HG03354 (cell line): ENCODE measurements around the gene C1orf232.

Experiments
- ATAC-seq: cut with Tn5 transposase; IDR thresholded peaks from one replicate; pipeline ENCODE4 v1.9.1; 2021; ENCODE audit warnings: mild to moderate bottlenecking; ENCODE audit not compliant: unreplicated experiment, poor library complexity, severe bottlenecking

C1orf232 gene

DNA sequence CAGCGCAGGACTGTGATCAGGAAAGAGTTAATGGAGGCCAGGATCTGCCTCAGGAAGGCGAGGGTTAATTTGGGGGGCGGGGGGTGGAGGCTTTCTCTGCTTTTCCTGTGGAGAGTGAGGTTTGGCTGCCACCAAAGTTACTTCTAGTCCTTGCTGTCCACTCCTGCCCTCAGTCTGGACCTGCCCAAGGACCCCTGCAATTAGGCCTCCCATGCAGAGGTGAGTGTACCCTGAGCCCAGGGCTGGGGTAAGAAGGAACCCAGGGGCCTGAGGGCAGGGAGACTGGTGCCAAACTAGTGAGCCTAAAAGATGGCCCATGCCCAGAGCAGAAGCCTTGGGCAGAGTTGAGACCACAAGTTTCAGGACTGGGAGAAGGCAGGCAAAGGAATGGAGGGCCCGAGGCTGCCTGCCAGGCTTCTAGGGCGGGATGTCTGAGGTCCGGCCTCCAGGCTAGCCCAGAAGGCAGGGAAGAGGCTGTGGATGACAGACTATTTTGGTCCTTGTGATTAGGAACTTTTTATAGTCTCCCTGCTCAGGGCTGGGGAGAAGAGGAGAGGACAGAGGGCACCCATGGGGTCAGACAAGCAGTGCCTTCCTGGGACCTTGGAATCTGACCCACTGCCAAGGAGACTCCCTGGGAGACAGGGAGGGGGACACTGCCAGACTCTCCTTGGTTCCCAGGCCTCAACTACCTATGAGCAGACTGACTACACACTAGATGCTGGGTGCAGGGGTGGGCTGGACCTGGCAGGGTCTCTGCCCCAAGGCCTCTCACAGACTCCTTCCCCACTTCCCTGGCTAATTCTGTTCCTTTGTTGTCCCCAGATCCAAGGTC is 9.6 kb downstream of the C1orf232 start, which contains the start of gene FAM110D:
FAM110D (plus strand) TSS at position 172 of the 835 bp plus-strand sequence. CDS start 2,213 bp downstream, outside the sequence.
- ATAC-seq = no peak

DNA sequence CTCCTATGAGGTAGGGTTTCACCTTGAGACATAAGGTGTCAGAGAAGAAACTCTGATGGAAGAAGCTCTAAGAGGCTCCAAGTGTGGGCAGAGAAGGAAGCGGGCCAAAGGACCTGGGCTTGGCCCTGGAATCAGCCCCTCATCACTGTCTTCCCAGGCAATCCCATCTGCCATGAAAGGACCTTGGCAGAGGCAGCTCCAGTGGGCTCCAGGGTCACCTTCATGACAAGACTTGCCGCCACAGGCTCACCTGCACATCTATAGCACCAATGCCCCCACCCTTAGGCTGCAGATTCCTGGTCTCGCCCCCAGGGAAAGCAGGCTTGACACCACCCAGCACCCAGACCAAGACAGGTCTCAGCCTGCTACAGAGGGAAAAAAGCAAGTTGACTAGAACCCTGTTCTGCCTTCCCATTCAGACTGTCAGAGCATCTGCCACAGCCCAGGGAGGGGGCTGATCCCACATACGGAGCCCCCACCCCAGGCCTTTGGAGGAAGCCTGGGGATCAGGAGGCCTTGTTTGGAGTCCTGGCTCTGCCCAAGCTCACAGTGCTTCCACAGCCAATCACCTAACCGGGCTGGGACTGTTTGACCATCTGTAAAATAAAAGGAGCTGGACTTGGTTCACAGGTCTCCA is 10.4 kb downstream of the C1orf232 start:
- ATAC-seq = no peak

DNA sequence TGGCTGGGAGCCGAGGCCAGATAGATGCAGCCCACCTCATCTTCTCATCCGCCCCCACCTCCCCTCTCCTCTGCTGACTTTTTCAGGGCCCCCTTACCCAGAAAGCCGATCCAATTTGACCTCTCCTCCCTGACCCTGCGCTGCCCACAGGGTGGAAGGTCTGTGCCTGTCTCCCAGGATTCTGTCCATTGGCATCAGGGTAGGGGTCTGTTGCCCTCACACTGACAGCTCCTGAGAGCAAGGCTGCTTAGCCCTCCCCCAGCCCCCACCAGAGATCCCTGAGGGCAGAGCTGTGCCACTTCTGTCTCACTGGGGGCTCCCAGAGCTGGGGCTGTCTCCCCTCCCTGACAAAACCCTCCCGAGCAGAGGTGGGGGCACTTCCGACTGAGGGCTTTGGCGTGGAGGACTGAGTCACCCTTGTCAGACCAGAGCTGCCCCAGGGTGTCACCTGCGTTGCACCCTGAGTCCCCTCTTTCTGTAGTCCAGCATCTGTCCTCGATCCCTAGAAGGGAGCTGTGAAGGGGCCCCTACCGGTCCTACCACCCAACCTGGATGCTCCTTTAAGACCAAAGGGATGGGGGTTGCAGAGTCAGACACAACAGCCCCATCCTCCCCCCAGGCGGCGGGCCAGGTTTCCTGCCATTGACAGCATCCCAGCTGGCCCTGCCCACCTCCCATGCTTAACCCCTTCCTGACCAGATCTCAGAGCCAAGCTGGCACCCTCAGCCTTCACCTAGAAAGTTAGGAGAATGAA is 12.3 kb downstream of the C1orf232 start:
- no peak for ATAC-seq

DNA sequence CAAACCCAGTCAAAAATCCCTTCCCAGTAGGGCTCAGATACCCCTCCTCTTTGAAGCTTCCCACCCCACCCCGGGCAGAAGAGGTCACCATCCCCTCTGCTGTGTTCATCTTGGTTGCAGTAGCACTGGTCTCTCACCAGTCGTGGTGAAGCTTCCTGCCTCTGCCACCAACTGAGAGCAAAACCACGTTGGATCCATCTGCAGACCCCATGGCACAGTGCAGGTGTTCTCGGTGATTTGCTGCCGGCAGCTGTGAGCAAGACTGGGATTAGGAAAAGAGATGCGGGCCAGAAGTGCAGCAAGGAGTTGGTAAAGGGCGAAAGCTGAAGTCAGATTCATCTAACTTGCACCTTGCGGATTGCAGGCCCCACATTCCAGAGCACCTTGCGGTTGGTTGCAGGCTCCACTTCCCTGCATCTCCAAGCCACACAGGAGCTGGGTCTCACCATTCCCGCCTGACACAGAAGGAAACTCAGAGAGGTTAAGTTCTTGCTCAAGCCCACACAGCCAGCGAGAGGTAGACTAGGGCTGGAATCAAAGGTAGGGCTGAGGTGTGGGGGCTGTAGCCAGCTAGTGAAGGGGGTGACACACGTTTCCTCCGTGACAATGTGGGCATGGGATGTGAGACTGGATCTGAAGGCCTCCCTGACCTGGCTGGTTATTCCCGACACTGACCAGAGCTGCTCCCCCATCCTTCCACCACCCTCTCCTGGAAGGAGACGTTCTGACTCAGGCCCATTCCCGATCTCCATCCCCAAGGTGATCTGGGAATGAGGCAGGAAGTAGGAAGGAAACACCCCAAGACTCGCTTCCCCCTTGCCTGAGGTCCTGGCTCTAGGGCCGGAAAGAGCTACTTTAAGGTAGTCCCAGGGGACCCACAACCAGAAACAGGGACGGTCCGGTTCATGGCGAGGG is 13.1 kb downstream of the C1orf232 start:
- ATAC-seq = no peak

DNA sequence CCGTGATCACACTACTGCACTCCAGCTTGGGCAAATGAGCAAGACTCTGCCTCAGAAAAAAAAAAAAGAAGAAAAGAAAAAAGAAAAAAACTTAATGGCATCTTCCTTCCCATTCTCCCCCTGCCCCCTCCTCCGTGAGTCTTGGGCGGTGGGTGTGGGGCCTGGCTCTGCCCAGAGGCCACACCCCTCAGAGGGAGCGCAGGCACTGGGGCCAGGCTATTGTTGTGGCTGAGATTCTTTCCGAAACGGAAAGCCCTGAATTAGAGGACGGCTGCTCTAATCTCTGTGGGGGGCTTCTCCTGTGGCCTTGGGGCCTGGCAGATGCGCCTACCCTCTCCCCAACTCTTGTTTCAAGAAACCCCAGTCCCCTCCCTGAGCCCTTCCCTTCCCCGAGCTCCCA is 14.0 kb downstream of the C1orf232 start:
- ATAC-seq = no peak

DNA sequence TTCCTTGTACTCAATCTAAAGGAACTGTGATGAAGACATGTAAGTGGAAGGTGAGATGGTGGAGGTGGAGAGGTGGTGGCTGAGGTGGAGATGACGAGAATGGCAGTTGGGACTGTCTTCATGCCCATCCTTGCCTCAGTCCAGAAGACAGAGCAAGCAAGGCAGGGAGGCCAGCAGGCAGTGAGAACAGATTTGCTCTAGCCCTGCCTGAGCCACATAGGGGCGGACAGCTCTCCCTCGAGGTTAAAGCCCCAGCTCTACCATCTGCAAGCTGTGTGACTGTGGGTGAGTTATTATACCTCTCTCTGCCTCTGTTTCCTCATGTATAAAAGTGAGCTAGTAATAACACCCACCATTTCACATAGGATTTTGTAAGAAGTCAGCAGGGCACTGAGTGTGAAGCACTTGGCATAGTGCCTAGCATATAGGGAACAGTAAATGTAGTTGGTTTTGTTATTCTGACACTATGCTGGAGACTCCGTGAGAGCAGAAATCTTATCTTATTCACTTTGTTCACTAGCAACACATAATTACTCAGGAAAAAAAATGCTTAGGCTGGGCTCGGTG is 14.7 kb downstream of the C1orf232 start:
- ATAC-seq = no peak

DNA sequence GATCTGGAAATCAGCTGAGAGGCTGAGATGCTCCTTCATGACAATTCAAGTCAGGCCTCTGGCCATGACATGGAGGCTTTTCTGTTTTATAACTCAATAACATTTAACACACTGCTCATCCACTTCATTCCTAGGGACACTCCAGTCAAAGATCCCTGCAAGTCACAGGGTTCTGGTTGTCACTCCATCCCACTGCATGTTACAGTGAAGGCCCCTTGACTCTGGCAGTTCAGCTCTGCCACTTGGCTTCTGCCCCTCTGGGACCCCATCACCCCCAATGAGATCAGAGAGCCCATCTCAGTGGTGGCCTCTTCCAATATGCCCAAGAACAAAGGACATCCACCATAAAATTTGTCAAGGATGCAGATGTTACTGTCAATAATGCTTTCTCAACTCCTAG is 19.9 kb downstream of the C1orf232 start:
- ATAC-seq = no peak

DNA sequence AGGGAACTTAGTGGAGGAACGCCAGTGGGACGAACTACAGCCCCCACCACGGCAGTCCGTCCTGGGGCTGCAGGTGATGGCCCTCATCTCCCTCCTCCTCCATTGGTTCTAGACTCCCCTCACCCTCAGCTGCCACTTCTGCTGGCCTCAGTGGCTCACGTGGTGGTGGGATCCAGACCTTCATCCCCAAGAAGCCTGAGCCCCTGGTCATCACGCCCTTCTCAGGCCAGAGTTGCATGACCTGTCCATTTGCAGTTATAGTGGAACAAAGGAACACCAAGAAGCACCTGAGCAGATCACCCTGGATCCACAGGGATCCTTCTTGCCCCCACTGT is 22.8 kb downstream of the C1orf232 start:
- no peak for ATAC-seq

DNA sequence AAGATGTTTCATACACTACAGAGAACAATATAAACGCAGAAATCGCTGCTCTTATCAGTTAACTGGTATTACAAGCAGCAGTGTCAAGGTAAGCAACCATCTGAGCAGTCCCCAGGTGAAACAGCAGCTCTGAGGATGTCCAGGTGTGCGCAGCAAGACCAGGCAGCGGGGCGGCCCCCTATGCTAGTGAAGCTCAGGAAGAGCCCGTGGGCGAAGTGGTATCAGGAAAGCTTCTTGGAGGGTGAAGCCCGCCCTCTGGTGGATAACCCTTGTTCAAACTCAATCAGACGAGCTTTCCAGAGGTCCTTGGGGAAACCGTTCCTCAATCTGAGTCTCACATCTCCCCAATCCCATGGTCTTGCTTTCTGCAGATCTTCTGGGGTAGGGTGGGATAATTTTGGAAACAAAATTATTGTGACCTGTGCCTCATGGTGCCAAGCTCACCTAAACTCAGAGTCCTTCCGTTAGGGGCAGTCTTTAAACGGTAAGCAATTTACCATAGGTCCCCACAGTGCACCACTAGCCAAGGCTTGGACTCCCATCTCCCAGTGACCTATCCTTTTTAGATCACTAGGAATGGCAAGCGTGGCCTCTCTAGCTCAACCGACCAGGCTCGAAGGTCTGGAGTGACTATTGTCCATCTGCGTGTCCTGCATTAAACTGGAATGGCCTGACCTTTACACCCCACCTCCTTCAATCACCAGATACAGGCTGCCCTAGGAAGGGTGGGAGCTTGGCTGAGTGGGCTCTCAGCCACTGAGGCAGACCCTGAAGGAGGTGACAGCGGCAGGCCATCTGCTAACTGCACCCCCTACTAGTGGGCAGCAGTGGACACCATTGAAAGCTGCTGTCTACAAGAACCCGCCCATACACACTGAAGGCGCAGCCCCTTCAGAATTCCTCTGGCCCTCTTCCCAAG is 23.5 kb downstream of the C1orf232 start:
- ATAC-seq = no peak

DNA sequence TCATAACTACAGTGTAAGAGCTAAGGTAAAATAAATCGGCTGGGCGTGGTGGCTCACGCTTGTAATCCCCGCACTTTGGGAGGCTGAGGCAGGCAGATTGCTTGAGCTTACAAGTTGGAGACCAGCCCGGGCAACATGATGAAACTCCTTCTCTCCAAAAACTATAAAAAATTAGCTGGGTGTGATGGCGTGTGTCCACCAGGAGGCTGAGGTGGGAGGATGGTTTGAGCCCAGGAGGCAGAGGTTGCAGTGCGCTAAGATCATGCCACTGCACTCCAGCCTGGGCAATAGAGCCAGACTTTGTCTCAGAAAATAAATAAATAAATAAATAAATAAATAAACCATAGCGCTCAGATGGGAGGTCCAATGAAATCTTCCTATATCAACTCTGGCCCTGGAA is 26.6 kb downstream of the C1orf232 start:
- ATAC-seq = no peak

DNA sequence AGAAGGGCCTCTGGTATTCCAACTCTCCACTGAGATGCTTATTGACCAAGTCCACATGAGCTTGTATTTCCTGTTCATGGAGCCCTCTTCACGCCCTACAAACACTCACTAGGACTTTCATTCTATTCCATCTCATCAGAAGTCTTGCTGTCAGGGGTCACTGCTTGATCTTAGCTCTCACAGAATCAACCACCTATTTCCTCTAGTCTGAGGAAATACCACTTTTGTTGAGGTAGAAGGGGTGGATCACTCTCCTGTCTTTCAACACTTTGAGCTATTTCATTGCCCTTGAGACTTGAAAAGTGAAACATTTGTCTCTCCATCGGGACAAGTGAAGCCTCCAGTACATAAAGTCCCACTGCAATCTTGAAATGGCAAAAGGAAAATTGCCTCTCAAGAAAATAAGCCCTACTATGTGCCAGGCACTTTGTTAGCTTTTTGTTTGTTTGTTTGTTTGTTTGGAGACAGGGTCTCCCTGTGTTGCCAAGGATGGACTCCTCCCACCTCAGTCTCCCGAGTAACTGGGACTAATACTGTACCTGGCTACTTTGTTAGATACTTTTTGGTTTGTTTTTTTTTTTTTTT is 29.7 kb downstream of the C1orf232 start:
- no peak for ATAC-seq

DNA sequence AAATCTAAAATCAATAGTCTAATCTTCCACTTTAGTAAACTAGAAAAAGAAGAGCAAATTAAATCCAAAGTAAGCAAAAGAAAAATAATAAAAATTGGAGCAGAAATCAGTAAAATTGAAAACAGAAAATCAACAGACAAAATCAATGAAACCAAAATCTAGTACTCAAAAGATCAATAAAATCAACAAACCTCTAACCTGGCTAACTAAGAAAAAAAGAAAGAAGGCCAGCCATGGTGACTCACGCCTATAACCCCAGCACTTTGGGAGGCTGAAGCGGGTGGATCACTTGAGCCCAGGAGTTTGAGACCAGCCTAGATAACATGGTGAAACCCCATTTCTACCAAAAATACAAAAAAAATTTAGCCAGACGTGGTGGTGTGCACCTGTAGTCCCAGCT is 34.3 kb downstream of the C1orf232 start:
- no peak for ATAC-seq

DNA sequence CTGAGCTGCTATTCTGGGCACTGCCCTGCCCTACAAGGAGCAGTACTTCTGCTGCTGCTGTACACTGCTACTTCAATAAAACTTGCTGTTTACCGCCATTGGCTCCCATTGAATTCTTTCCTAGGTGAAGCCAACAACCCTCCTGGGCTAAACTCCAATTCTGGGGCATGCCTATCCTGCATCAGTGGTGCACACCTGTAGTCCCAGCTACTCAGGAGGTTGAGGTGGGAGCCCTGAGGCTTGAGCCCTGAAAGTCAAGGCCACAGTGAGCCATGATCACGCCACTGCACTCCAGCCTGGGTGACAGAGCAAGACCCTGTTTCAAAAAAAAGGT is 36.0 kb downstream of the C1orf232 start:
- no peak for ATAC-seq

DNA sequence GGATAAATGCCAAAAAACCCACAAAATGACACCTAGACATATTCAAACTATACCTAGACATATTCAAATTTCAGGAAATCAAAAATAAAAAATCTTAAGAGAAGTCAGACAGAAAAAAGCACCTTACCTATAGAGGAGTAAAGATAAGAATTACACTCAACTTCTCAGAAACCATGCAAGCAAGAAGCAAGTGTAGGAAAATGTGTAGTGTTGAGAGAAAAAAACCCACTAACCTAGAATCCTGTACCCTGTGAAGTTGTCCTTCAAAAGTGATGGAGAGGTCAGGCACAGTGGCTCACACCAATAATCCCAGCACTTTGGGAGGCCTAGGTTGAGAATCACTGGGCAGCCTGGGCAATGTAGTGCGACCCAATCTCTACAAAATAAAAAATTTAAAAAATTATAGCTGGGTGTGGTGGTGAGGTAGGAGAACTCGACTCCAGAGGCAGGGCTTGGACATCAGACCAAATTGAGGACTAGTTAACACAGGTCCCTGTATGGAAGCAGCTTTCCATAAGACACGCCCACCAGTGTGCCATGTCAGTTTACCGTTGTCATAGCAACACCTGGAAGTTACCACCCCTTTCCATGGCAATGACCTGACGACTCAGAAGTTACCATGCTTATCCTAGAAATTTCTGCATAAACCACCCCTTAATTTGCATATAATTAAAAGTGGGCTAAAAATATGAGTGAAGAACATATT is 36.5 kb downstream of the C1orf232 start:
- no peak for ATAC-seq

DNA sequence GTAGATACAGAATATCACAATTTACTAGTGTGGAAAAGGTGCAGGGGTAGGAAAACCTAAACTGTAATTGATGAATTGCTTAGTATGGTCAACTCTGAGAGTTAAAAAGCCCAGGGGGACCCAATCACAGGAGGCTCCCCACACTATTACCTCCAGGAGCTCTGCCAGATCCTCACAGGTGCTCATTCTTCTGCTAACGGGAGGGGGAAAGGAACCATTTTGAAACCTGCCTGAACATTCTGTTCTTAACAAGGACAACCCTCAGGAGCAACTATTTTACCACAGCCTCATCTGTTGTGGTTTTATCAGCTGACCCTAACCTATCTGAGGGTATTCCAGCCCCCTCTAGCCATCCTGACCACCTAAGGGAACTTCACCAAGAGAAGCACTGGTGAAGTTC is 38.1 kb downstream of the C1orf232 start:
- ATAC-seq = no peak

DNA sequence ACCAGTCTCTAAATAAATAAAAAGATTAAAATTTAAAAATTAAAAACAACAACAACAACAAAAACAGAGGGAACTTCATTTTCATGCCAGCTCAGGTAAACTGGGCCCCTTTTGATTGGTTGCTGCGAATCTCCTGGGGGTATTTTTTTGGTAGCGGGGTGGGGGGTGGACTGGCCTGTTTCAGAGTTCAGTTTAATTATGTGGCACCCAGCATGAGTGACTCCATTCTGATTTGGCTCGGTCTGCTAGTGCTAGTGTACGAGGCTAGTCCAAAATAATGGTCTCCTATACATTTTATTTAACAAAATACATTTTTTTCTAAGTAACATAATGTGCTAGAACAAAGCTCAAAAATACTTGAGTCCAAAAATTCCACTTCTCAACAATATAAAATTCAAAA is 39.0 kb downstream of the C1orf232 start:
- no peak for ATAC-seq

DNA sequence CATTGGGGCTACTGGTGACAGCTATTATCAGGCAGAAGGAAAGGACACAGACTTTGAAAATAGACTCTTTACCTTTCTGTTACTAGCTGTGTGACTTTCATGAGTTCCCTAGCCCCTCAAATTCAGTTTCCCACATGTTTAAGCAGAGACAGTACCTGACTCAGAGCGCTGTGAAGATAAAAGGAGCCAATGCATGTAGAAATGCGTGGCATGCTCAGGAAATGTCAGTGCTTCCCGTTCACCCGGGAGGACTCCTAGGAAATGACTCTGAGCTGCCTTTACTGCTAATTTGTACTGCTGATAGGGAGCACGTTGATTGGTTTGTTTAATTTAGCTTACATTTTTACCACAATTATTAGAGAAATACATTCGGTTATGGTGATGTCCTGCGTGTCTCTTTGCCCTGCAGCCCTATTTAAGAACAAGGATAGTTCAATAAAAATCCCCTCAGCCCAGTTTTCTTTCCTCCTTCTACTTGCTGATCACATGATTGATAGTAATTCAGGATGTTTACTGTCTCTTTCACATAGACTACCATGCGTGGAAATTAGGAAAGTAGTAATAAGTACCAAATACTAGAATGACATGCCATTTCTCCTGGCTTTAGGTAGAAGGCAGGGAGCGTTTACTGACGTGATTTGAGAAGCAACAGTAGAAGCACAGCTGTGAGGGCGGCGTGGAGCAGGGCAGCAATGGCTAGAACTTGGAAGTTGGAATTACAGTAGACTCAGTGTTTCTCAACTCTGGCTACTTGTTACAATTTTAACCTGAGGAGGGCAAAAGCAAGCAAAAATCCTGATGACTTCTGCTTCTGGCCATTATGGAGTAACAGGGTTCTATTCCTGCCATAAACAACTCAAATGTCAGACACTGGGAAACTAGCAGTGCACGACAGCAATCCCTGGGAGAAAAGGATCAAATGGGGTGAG is 41.3 kb downstream of the C1orf232 start:
- ATAC-seq = no peak
